HG03025 (cell line): ENCODE data around the gene HOMEZ.
"Not testable (repeated sequence)": the region's sequence is repeated elsewhere in the genome, so short reads cannot be mapped to it uniquely, and the experiment has no call there.

ENCODE experiments used
- ATAC-seq: cut with Tn5 transposase; IDR thresholded peaks from one replicate; pipeline ENCODE4 v1.9.1; 2021; ENCODE audit warnings: mild to moderate bottlenecking, moderate library complexity; ENCODE audit not compliant: unreplicated experiment, low FRiP score

The HOMEZ gene

GRCh38 chr14:23284654-23285529, 1.0 kb downstream of the HOMEZ start:
- no peak for ATAC-seq

GRCh38 chr14:23281247-23281646, 4.7 kb downstream of the HOMEZ start:
- ATAC-seq, result no peak

DNA sequence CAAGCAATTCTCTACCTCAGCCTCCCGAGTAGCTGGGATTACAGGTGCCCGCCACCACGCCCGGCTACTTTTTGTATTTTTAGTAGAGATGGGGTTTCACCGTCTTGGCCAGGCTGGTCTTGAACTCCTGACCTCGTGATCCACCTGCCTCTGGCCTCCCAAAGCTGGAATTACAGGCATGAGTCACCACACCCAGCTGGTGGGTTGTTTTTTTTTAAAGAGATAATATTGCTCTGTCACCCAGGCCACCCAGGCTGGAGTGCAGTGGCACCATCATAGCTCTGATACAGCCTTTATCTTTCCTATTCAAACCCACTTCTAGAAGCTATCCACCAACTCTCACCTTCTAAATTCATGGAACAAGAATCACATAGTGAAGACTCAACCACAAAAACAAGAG, 8.0 kb downstream of the HOMEZ start:
- not testable (repeated sequence) for ATAC-seq

DNA sequence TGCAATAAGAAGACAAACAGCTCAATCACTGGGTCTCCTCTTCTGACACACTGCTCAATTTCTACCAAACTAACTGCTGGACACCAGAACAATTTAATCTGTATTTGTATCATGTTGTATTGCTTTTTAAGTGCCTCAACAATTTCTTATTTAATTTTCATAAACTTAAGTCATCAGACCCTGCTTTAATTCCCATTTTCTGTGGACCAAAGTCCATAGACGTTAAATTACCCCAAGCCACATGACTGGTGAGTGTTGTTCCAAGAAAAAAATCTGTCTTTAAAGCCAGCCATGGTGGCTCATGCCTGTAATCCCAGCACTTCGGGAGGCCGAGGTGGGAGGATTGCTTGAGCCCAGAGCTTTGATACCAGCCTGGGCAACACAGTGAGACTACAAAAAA, 8.7 kb downstream of the HOMEZ start:
- ATAC-seq, result no peak

DNA sequence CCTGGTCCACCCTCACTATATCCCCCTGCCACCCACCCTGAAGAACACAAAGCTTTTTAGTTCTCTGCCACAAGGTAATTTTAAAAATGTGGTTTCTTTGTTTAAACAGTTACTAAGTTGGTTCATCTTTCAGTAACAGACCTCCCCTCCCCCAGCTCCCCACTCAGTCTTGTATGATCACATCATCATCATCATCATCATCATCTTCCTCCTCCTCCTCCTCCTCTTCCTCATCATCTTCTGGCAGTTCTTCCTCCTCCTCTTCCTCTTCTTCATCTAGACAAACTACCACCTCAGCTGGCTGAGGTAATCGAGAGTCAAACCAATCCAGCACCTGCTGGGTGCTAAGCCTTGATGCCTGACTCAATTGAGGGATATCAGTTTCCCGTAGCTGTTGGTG, 10.5 kb downstream of the HOMEZ start:
- ATAC-seq, result no peak

- no peak for ATAC-seq
Measured at GRCh38 chr14:23269193-23269592, 16.7 kb downstream of the HOMEZ start.

DNA sequence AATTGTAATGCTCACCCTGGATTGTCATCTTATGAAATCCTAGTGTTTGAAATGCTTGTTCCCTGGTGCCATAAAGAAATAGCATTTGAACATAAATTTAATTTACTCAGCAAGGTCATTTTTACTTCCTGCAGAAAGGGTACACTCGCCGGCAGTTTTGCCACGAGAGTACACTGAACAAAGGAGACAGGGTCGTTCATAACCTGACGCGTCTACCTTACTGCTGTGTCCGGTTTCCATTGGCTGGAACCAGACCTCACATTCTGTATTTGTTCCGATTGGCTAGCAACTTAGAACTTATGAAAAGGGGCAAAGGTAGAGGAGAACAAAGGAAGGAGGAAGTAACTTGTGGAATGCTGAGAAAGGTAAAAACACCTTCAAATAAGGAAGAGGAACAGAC, 25.1 kb downstream of the HOMEZ start:
- ATAC-seq, result not testable (repeated sequence)

DNA sequence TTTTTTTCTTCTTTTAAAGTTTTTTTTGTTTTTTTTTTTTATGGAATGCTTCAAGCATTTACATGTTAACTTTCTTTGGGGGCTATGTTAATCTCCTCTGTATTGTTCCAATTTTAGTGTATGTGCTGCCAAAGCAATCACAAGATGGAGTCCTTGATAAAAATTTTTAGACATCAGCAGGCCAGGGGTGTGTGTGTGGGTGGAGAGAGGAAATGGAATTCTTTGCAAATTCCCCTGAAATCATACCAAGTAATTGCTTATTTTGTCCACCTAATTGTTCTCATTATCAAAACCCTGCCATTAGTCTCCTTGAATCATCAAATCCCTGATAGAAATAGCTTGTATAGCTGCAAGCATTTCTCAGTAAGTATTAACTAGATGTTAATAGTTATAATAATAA, 26.5 kb downstream of the HOMEZ start:
- ATAC-seq, result no peak

GRCh38 chr14:23258256-23258655, 27.7 kb downstream of the HOMEZ start:
- ATAC-seq, result no peak

- ATAC-seq, result no peak
Measured at GRCh38 chr14:23252420-23253333, 33.3 kb downstream of the HOMEZ start.

GRCh38 chr14:23252006-23252405, 33.9 kb downstream of the HOMEZ start:
- no peak for ATAC-seq

GRCh38 chr14:23249824-23250223, 36.1 kb downstream of the HOMEZ start:
- no peak for ATAC-seq

DNA sequence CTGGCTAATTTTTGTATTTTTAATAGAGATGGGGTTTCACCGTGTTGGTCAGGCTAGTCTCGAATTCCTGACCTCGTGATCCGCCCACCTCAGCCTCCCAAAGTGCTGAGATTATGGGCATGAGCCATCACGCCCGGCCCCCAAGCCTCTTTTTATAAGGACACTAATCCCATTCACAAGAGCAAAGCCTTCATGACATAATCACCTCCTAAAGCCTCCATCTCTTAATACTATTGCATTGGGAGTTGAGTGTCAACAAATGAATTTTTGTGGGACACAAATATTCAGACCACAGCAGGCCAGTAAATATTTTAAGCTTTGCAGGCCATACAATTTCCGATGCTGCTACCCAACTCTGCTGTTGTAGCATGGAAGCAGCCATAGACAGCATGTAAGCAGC, 37.3 kb downstream of the HOMEZ start:
- ATAC-seq, result no peak

- no peak for ATAC-seq
Measured at GRCh38 chr14:23245282-23245681, 40.6 kb downstream of the HOMEZ start.

DNA sequence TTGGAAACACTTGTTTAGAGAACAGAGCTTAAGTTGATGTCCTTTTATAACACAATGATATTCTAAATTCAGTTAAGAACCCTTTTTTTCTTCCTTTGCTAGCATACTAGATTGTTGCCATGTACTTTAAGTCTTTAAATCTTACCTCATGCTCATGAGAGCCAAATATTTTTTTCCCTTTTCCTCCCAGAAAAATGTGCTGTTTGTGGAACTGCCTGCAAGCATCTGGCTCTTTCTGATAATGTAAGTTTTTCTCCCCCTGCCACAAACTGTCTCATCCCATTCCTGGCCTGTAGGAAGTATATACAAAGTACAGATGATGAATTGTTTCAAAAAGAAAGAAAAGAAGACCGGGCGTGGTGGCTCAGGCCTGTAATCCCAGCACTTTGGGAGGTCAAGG, 42.9 kb downstream of the HOMEZ start:
- no peak for ATAC-seq

DNA sequence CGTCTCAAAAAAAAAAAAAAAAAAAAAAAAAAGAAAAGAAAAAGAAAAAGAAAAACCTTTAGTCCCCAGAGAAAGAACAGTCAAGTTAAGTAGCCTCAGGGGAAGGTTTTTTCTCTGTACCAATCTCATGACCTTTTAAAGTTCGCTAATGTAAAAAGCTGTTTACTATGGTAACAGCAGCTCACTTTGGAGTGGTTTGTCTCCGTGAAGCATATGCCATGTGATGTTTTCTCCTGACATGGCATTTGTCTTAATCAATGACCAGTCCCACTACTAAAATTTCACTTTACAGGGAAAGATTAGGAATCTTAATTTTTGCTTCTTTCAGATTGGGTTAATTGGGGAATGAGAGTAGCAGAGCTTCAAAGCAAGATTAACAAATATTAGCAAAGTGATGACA, 43.9 kb downstream of the HOMEZ start:
- ATAC-seq, result no peak

GRCh38 chr14:23241061-23241715, 44.7 kb downstream of the HOMEZ start:
- ATAC-seq, result not testable (repeated sequence)

DNA sequence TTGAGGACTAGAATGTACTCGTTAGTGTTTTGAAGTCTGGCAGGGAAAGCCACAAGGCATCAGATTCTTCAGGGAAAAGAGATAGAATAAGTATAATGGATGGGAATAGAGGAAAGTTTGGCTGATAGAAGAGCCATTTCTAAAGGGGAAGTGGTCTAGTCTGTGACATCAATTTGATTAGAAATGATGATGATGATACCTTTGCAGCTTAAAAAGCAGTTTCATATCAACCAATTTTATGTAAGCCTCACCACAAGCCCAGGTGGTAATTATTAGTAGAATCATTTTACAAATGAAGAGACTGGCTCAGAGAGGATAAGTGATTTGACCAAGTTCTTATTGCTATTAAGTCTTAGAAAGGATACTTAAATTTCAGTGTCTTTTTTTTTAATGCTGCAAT, 45.3 kb downstream of the HOMEZ start:
- no peak for ATAC-seq

- ATAC-seq, result no peak
Measured at GRCh38 chr14:23237772-23238594, 47.9 kb downstream of the HOMEZ start, which contains the start of gene RNF212B. RNF212B (plus strand) TSS chr14:23237936; CDS start chr14:23240346, 2,410 bp downstream.

- ATAC-seq, result not testable (repeated sequence)
Measured at GRCh38 chr14:23232241-23232808, 53.6 kb downstream of the HOMEZ start.
